ENCODE results near the gene ROR1. TPM values are rescaled to one million over a fixed set of nuclear protein-coding genes. Genes with fewer than 3 reads are reported as not detected.
"Not testable (repeated sequence)": the region's sequence is repeated elsewhere in the genome, so short reads cannot be mapped to it uniquely, and the experiment has no call there.

Gene ROR1
- total RNA-seq, 1 donor, result 52.5 TPM

DNA sequence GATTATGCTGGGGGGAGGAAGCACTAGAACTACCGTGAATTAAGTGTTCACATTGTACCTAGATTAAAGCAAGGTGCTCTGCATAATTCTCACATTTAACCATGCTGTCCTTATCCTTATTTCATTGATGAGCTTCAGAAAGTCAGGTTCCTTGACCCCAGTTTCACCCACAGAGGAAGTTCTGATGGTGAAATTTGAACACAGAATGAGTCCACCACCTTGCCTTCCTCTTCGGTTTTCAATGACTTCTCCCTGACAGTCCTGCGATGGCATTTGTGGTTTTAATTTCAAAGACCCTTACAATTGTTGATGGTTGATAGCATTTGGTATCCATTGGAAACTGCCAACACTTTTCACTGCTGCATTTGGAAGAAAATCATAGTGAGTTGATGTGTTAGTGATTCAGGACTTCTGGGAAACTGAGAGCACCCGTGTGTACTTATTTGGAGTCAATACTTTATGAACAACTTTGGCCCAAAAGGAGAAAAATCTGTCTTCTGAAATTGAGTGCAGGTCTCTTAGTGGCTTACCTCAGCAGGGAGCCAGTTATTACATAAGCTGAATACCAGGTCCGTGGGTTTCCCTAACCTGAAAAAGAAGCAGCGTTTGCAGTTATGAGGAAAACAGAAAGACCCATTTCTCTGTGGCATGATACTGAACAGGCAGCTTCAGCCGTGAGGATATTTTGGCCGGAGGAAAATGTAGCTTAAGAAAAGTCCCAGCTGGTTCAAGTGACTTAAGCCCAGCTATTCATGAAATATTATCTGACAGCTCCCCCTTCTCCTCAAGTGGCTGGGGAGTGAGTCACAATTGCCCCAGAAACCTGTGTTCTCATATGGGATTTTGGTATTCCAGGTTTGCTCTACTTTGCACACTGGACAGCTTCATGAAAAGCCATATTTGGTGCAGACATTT, 47.5 kb downstream of the ROR1 start:
- Histone ChIP-seq H3K4me1 (ENCODE audit: insufficient read depth, low read length) (peaks cover 43% of the 10 kb centered on the region), H3K4me2 (ENCODE audit: insufficient read depth, low read length) (no peak overlapping the region), H3K9me3 (ENCODE audit: low read depth, low read length) (peaks cover 4% of the 10 kb centered on the region), H3K79me2 (ENCODE audit: insufficient read depth, low read length) (peaks cover 66% of the 10 kb centered on the region), H3K27ac (ENCODE audit: low read depth, low read length) (no peak overlapping the region), H2AFZ (ENCODE audit: low read length) (no peak overlapping the region), H3K4me3 (ENCODE audit: insufficient read depth, low read length) (no peak overlapping the region), H3K27me3 (ENCODE audit: insufficient read depth, low read length) (no peaks in the 10 kb centered on the region), H4K20me1 (ENCODE audit: insufficient read depth, low read length) (peaks cover 41% of the 10 kb centered on the region), H3K36me3 (ENCODE audit: insufficient read depth, low read length) (no peaks in the 10 kb centered on the region)
- no peak for DNase-seq (ENCODE audit: insufficient read length, low spot score, missing footprints)
- TF ChIP-seq, protein P1, sequence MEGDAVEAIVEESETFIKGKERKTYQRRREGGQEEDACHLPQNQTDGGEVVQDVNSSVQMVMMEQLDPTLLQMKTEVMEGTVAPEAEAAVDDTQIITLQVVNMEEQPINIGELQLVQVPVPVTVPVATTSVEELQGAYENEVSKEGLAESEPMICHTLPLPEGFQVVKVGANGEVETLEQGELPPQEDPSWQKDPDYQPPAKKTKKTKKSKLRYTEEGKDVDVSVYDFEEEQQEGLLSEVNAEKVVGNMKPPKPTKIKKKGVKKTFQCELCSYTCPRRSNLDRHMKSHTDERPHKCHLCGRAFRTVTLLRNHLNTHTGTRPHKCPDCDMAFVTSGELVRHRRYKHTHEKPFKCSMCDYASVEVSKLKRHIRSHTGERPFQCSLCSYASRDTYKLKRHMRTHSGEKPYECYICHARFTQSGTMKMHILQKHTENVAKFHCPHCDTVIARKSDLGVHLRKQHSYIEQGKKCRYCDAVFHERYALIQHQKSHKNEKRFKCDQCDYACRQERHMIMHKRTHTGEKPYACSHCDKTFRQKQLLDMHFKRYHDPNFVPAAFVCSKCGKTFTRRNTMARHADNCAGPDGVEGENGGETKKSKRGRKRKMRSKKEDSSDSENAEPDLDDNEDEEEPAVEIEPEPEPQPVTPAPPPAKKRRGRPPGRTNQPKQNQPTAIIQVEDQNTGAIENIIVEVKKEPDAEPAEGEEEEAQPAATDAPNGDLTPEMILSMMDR (IDR thresholded peaks at IDR 0.05; ENCODE audit: extremely low read depth, low read depth, low read length), result no peak

DNA sequence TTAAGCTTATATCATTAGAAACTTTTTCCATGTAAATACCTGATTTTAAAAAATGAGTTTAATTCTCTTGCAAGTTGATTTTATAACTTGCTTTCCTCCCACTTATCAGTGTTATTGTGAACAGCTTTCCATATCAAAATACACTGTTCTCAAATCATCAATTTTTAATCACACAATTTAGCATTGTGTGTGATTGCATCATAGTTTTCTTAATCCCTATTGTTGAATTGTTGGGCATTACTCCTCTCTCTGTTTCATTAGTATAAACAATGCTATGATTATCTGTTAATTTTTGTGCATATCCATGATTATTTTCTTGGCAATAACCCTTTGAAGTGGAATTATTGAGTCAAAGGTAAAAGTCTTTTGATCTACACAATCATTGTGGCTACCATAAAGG, 48.7 kb downstream of the ROR1 start:
- Histone ChIP-seq H3K27ac (ENCODE audit: low read depth, low read length) (no peak overlapping the region), H3K4me1 (ENCODE audit: insufficient read depth, low read length) (peaks cover 40% of the 10 kb centered on the region), H3K9me3 (ENCODE audit: low read depth, low read length) (peaks cover 4% of the 10 kb centered on the region), H4K20me1 (ENCODE audit: insufficient read depth, low read length) (peaks cover 35% of the 10 kb centered on the region), H2AFZ (ENCODE audit: low read length) (no peak overlapping the region), H3K79me2 (ENCODE audit: insufficient read depth, low read length) (peaks cover 54% of the 10 kb centered on the region), H3K36me3 (ENCODE audit: insufficient read depth, low read length) (no peaks in the 10 kb centered on the region), H3K4me2 (ENCODE audit: insufficient read depth, low read length) (no peak overlapping the region), H3K4me3 (ENCODE audit: insufficient read depth, low read length) (no peak overlapping the region), H3K27me3 (ENCODE audit: insufficient read depth, low read length) (no peaks in the 10 kb centered on the region)
- no peak for DNase-seq (ENCODE audit: insufficient read length, low spot score, missing footprints)
- TF ChIP-seq, protein P1 (IDR thresholded peaks at IDR 0.05; ENCODE audit: extremely low read depth, low read depth, low read length), result no peak

DNA sequence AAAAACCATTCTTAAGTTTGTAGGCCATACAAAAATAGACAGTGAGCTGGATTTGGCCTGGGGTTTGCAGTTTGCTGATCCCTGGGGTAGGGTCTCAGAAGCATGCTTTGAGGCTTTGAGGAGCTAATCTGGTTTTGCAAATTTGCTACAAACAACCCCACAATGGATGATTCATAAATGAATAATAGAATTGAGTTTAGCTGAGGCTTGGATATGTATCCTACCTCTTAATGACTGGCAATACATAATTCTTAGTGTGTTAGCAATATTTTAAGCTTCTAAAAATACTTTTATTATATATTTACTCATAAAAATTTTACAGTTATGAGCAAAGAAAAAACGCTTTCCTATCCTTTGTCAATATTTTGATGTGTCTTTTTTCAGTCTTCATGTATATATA, 50.6 kb downstream of the ROR1 start:
- Histone ChIP-seq H4K20me1 (ENCODE audit: insufficient read depth, low read length) (peaks cover 34% of the 10 kb centered on the region), H3K79me2 (ENCODE audit: insufficient read depth, low read length) (peaks cover 50% of the 10 kb centered on the region), H3K4me1 (ENCODE audit: insufficient read depth, low read length) (peaks cover 33% of the 10 kb centered on the region), H3K4me3 (ENCODE audit: insufficient read depth, low read length) (no peak overlapping the region), H3K36me3 (ENCODE audit: insufficient read depth, low read length) (no peaks in the 10 kb centered on the region), H3K27ac (ENCODE audit: low read depth, low read length) (no peak overlapping the region), H2AFZ (ENCODE audit: low read length) (no peak overlapping the region), H3K27me3 (ENCODE audit: insufficient read depth, low read length) (no peaks in the 10 kb centered on the region), H3K9me3 (ENCODE audit: low read depth, low read length) (peaks cover 4% of the 10 kb centered on the region), H3K4me2 (ENCODE audit: insufficient read depth, low read length) (no peak overlapping the region)
- DNase-seq (ENCODE audit: insufficient read length, low spot score, missing footprints), result no peak
- TF ChIP-seq, protein P1 (IDR thresholded peaks at IDR 0.05; ENCODE audit: extremely low read depth, low read depth, low read length), result no peak

DNA sequence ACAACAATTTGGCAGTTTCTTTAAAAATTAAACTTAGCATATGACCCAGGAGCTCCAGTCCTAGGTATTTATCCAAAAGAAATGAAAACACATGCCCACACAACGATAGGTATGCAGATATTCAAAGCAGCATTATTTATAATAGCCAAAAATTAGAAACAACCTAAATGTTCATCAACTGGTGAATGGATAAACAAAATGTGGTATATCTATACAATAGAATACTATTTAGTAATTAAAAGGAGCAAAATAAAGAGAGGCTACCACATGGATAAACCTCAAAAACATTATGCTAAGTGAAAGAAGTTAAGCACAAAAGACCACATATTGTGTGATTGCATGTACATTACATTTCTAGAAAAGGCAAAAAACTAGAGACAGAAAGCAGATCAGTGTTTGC, 51.3 kb downstream of the ROR1 start:
- H4K20me1 ChIP-seq (ENCODE audit: insufficient read depth, low read length), result peaks cover 28% of the 10 kb centered on the region
- H3K79me2 ChIP-seq (ENCODE audit: insufficient read depth, low read length), result peaks cover 49% of the 10 kb centered on the region
- H3K4me1 ChIP-seq (ENCODE audit: insufficient read depth, low read length), result peaks cover 39% of the 10 kb centered on the region
- TF ChIP-seq, protein P1 (IDR thresholded peaks at IDR 0.05; ENCODE audit: extremely low read depth, low read depth, low read length), result no peak
- no peak overlapping the region for H3K27ac ChIP-seq (ENCODE audit: low read depth, low read length)
- no peaks in the 10 kb centered on the region for H3K36me3 ChIP-seq (ENCODE audit: insufficient read depth, low read length)
- no peaks in the 10 kb centered on the region for H3K27me3 ChIP-seq (ENCODE audit: insufficient read depth, low read length)
- H3K4me3 ChIP-seq (ENCODE audit: insufficient read depth, low read length), result no peak overlapping the region
- no peak overlapping the region for H3K4me2 ChIP-seq (ENCODE audit: insufficient read depth, low read length)
- no peak for DNase-seq (ENCODE audit: insufficient read length, low spot score, missing footprints)
- peaks cover 4% of the 10 kb centered on the region for H3K9me3 ChIP-seq (ENCODE audit: low read depth, low read length)
- no peak overlapping the region for H2AFZ ChIP-seq (ENCODE audit: low read length)

DNA sequence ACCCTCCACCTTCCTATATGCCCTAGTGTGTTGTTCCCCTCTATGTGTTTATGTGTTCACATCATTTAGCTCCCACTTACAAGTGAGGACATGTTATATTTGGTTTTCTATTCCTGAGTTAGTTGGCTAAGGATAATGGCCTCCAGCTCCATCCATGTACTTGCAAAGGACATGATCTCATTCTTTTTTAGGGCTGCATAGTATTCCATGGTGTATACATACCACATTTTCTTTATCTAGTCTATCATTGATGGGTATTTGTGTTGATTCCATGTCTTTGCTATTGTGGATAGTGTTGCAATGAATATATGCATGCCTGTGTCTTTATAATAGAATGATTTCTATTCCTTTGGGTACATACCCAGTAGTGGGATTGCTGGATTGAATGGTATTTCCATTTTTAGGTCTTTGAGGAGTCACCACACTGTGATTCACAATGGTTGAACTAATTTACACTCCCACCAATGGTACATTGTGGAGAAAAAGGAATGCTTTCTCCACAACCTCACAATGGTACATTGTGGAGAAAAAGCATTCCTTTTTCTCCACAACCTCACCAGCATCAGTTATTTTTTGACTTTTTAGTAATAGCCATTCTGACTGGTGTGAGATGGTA, 52.5 kb downstream of the ROR1 start:
- H3K4me2 ChIP-seq (ENCODE audit: insufficient read depth, low read length); H3K9me3 ChIP-seq (ENCODE audit: low read depth, low read length); H3K27me3 ChIP-seq (ENCODE audit: insufficient read depth, low read length); DNase-seq (ENCODE audit: insufficient read length, low spot score, missing footprints); H2AFZ ChIP-seq (ENCODE audit: low read length); H3K4me3 ChIP-seq (ENCODE audit: insufficient read depth, low read length); H3K36me3 ChIP-seq (ENCODE audit: insufficient read depth, low read length): not testable (repeated sequence)
- Histone ChIP-seq H3K27ac (ENCODE audit: low read depth, low read length) (peak overlapping the region; percentile 54), H3K79me2 (ENCODE audit: insufficient read depth, low read length) (peaks cover 44% of the 10 kb centered on the region), H4K20me1 (ENCODE audit: insufficient read depth, low read length) (peaks cover 19% of the 10 kb centered on the region), H3K4me1 (ENCODE audit: insufficient read depth, low read length) (peaks cover 35% of the 10 kb centered on the region)

Measured in osteoblast (primary cell).